Stimulated activated CD4-positive, alpha-beta T cell treated with anti-CD3 and anti-CD28 coated beads, Interleukin-15, amount 100 ng/mL, for 48 hours (primary cell): ENCODE data around the gene PLIN1.
A peak's percentile ranks its signal among the peaks of the same experiment; 100 is the strongest.

Source experiments
- DNase-seq, 2 donors: peaks; one replicate each; pipeline ENCODE4 v3.0.0-alpha.2; 2020; ENCODE audit warnings: low read depth in 2 of 2

The PLIN1 gene

DNA sequence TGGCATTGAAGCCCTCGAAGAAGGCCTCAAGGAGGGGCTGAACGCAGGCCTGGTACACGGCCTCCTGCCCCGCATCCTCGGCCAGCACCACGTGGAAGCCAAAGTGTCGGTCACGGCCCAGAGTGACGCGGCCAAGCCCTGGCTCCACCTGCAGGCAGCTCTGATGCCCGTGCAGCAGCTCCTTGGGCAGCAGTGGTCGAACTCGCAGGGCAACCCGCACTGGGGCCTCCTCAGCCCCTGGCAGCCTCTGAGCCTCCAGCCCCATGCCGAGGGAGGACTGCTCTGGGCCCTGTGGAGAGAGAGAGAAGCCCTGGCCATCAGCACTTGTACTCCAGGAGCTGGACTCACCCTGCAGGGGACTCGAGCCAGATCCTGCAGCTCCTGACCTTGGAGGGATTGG is 26.5 kb downstream of the PLIN1 start:
- no peak for DNase-seq

DNA sequence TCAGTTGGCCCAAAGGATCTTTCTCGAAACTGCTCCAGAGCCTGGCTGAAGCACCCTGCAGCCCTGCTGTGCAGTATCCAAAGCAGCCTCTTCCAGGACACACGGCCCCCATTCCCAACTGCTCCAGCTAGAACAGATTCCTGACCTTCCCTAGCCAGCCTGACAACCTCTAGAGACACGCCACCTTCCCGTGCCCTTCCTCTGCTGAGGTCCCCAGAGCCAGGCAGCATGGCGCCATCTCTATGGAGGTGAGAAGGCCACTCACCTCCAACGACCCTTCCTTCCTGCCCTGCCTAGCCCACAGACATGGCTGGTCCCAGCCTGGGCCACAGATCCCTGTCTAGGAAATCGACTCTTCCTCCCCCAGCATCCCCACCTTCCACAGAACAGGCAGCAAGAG is 27.0 kb downstream of the PLIN1 start:
- DNase-seq: no peak

DNA sequence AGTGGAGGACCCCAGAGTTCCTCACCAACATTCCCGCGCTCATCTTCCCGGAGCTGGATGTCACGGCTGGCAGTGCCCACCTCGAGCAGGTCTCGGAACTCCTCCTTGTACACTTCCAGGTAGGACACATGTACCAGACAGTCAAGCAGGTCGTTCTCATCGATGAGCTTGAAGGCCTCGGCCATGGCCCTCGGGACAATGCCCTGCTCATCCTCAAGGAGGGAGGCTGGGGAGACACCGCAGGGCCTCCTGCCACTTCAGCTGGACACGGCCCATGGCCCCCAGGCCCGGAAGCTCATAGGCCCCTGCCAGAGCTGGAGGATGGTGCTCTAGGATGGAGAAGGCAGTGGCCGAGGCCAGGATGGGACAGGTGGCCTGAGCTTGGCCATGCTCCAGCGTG is 29.5 kb downstream of the PLIN1 start:
- DNase-seq: no peak

DNA sequence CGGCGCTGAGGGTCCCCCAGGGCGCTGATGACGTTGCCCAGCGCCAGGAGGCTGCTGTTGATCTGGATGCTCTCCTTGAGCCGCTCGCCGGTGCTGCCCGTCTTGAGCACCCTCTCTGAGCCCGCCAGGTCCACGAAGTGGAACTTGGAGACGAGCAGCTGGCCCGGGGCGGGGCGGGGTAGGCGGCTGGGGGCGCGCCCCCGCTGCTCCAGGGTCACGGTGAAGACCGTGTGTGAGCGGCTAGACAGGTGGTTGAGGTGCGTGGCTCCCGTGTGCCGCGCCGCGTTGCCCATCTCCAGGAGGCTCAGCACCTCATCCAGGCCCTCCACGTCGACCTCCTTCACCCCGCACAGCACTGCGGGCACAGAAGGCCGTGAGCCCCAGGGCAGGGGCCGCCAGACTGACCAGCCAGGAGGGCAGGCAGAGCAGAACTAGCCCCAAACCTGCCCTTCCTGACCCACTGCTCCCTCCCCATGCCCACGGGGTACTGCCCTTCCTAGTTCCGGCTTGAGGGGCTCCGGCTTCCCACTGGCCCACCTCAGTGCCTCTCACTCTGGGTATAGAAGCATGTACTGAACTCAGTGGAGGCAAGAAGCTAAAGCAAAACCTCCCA is 30.0 kb downstream of the PLIN1 start:
- DNase-seq: no peak

DNA sequence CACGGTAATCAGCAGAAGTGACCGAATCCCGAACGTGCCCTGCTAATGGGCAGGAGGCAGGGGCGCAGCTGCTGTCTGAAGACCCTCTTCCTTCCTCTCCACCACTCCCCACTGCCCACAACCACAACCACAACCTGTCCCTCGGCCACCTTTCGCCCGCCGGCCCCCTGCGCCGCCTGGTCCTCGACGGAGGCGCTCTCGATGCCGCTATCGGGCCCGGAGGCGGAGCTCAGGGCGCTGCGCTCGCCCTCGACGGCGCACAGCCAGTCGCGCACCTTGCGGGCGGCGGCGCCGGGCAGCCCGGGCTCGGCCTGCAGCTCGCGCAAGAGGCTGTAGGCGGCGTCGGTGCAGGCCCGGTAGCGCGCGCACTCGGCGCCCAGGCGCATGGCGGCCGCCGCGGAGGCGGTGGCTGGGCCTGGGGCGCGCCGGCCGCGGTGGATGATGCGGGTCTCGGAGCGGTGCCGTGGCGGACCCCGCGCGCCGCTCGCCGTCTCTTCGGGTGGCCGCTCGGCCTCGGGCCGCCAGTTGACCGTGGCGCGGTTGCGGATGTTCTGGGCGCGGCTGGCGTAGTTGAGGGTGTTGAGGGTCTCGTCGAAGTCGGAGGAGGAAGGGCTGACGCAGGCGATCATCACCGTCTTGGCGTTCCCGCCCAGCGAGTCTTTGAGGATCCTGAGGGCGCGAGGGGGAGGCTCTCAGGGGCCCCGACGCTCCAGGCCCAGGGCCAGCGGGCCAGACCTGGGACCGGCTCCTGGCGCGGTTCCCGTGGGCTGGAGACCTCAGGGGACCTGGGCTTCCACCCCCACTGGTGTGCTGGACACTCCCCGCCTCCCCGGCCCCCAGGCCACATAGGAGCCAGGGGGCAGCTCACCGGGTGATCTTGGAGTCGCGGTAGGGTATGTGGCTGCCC is 30.8 kb downstream of the PLIN1 start:
- no peak for DNase-seq

DNA sequence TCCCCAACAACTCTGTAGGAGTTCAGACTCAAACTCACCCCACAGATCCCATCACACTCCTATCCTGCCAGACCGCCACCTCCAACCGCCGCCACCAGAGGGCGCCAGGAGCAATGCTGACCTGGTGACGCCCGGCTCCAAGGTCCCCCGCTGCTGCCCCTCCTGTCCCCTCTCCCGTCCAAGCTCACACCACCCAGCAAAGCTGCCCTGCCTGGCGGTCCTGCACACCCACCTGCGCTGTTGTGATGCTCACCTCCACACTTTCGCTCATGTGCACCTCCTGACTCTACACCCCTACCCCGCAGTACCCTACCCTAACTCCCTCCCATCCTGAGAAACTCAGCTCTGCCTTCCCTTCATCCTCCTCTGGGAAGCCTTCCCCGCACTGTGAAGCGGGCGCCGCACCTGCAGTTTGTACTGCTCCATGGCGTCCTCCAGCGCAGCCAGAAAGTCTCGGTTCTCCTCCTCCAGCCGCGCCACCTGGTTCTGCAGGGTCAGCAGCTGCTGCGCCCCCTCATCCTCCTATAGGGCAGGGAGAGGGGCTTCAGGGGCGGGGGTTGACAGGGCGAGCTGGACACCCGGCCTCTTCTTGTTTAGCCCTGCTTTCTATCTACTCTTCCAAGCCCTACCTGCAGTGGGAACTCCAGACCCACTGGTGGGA is 31.8 kb downstream of the PLIN1 start:
- DNase-seq: peak; percentile 43 to 65

DNA sequence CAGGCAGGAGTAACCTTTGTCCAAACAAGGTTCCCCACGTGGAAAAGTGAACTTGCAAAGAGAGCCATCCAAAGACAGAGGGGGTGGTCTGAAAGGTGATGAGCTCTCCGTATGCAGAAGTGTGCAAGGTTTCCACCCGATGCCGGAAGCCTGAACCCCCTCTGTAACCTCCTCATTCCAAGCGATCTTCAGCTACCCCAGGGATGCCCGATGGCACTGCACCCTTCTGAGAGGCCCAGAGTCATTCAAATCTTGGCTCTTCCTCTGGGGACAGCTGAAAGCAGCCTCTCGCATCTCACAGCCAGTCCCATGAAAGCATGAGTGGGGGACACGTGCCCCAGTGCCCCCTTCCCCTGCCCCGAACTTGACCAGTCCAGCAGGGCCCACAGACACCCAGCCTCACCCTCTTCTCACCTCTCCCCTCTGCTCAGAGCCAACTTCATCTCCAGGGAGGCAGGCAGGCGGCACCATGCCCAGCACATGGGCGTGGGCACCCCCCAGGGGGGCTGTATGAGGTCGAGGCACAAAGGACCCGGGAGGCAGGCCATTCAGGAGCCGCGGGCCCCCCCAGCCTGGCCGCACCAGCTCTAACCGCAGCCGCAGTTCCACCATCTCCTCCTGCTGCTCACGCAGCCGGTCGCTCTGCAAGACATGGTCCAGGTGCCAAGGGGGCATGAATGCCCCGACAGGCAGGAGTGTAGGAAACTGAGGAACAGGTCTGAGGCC is 32.6 kb downstream of the PLIN1 start:
- DNase-seq: no peak

DNA sequence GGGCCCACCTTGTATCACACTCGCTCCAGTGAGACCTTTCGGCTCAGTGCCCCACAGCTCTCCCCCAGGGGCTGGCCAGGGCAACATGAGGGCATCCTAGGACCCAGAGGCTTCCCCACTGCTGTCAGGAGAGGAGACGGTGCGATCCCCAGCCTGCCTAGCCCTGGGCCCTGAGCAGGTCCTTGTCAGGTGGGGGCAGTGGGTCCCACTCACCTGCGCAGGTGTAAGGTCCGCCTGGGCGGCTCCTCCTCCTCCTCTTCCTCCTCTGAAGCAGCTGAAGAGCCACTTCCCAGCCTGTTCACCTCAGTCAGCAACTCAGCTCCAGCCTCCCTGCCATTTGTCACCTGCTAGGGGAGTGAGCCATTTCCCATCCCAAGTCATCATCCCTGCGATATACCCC is 33.5 kb downstream of the PLIN1 start:
- DNase-seq: no peak

DNA sequence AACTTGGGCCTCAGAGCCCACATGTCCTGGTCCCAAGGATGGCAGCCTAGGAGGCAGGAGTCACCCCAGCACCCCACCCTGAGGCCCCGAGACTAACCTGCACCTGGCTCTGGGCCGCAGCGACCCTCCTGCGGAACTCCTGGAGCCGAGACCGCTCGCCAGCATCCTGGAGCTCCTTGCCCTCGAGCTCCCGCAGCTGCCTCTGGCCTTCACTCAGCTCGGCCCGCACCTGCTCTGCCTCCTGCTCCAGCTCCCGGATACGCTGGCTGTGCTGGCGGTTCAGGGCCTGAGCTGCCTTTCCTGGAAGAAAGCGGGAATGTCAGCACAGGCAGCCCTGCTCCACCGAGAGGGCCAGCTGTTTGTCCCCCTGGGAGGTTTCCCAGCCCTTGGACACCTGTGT is 37.1 kb downstream of the PLIN1 start:
- DNase-seq: no peak

DNA sequence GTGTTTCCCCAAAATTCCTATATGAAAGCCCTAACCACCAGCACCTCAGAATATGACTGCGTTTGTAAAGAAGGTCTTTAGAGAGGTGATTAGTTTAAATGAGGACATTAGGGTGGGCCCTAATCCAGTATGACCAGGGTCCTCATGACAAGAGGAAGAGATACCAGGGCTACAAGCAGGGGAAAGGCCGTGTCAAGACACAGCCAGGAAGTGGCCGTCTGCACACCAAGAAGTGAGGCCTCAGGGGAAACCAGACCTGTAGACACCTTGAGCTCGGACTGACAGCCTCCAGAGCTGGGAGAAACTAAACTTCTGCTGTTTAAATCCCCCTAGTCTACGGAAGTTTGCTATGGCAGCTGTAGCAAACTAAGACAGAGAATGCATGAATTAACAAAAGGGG is 38.1 kb downstream of the PLIN1 start:
- DNase-seq: no peak

DNA sequence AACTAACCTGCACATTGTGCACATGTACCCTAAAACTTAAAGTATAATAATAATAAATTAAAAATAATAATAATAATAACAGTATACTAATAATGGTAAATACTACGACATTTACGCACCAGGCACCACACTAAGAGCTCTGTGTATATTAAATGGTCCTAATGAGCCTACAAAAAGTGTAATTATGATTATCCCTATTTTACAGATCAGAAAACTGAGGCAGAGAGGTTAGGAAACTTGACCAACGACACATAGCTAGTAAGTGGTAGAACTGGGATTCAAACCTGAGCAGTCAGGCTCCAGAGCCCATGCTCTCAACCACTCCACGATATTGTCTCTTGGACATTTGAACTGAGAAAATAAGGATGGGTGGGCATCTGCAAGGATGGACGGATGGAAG is 38.9 kb downstream of the PLIN1 start:
- DNase-seq: no peak

DNA sequence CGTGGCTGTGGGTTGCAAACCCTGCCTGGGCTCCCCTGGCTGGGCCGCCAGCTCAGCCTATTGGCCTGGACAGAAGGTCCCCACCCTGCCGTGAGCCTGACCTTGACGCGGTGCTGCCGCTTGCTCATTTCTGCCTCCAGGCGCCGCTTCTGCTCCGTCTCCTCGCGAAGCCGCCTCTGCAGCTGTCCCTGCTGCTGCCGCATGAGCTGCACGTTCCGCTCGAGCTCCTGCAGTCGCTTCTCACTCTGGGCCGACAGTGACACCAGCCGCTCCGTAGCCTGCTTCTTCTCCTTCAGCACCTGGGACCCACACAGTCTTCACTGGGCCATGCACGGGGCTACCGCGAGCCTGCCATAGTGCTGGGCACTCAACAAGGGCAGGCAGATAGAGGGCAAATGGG is 45.6 kb downstream of the PLIN1 start:
- DNase-seq: no peak

DNA sequence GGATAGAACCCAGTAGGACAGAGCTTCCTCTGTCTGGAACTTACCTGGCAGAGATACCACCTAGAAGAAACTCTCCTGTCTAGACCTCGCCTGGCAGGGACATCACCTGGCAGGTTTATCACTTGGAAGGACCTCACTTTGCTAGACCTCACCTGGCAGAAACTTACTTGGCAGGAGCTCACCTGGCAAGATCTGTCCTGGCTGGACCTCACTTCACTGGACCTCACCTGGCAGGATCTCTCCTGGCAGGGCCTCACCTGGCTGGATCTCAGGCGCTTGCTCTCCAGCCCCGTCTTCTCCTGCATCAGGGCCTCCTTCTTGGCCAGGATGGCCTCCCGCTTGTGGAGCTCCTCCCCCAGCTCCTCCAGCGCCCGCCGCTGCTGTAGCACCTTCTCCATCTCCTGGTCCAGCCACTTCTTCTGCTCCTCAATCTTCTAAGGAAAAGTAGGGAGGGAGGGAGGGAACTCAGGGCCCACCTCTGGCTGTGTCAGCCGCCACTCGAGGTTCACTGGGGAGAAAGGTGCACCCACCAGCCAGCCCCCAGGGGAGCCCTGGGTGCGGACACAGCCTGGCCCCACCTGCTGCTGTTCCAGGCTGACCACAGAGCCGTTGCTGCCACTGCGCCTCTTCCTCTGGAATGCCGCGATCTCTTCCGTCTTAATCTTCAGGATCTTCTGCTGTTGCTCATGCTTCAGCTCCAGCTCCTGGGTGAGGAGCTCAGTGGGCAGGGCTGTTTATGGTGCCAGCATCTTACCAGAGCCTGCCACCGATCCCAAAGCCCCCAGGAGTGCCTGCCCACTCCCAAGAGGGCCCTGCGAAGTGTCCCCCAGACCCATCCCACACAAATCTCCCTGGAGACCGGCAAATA is 46.4 kb downstream of the PLIN1 start:
- no peak for DNase-seq

DNA sequence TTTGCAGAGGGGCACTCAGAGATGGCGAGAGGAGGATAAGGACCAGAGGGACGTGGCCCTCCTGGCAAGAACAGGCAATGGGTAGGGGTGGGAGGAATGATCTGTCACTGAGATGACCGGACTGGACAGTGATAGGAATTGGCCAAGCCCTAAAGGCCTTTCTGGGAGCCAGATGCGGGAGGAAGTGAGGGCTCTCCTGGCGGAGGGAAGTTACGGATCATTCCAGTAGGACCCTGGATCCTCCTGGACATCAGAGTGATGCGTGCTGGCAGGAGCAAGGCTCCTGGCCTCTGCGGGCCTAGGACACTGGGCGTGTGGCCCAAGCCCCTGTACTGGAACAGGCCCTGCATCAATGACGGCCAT is 47.3 kb downstream of the PLIN1 start:
- no peak for DNase-seq

DNA sequence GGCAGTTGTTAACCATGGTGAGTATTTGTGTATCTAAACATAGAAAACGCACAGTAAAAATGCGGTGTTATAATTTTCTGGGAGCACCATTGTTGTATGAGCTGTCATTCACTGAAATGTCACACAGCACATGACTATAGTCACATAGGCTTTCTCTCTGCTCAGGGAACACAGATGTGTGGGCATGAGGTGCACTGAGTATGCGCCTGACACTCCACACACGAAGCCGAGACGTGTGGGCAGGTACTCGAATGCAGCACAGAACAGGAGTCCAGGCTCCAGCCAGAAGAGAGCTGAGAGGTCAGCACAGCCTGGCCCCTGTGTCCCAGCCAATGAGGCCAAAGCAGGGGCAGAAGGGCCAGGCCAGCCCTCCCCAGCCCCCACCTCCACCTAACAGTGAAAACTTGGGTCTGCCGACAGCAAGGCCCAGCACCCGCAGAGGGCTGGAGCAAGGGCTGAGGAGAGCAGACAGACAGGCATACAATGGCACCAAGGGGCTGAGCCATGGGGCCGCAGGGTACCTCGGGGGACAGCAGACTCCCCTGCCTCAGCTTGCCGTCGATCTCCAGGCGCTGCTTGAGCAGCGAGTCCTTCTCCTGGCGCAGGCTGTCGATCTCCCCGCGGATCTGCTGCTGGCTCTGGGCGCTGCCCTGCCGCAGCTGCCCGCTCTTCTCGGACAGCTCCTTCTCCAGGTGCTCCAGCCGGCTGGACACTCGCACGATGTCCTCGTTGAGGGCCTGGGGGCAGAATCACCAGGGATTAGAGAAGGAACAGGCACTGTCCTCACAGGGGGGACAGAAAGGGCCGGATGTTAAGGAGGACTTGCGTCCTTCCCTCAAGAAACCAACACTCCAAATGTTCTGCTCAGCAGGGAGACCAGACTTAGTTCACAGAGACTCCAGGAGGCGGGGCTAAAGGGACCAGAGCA is 47.9 kb downstream of the PLIN1 start:
- no peak for DNase-seq

DNA sequence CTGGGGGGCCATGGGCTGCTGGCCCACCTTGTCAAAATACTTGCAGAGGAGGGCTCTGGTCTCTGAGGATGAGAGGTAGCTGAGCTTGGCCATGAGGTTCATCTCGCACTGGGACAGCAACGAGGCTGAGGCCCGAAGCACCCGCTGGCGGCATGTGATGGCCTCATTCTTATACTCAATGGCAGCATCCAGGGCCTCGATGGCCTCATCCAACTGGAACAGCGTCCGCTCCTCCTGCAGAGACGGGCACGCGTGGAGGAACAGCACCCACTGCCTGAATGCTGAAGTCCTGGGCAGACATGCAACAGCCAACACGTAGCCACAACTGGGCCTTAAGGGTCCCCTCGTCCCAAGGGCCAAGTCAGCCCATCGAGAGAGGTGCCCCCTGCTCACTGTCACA is 48.9 kb downstream of the PLIN1 start:
- no peak for DNase-seq

DNA sequence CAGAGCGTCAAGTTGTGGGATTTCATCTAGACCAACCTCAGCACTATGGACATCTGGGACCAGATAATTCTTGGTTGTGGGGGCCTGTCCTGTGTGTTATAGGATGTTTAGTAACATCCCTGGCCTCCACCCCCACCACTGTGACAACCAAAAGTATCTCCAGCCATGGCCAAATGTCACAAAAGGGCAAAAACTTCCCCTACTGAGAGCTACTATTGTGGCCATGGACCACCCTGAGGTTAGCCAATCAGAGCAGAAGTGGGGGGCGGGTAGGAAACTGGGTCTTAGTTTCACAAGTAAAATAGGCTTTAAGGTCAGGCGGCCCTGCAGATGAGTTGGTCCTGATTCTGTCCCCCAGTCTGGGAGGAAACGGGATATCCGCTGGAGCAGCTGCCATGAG is 49.3 kb downstream of the PLIN1 start:
- DNase-seq: no peak

DNA sequence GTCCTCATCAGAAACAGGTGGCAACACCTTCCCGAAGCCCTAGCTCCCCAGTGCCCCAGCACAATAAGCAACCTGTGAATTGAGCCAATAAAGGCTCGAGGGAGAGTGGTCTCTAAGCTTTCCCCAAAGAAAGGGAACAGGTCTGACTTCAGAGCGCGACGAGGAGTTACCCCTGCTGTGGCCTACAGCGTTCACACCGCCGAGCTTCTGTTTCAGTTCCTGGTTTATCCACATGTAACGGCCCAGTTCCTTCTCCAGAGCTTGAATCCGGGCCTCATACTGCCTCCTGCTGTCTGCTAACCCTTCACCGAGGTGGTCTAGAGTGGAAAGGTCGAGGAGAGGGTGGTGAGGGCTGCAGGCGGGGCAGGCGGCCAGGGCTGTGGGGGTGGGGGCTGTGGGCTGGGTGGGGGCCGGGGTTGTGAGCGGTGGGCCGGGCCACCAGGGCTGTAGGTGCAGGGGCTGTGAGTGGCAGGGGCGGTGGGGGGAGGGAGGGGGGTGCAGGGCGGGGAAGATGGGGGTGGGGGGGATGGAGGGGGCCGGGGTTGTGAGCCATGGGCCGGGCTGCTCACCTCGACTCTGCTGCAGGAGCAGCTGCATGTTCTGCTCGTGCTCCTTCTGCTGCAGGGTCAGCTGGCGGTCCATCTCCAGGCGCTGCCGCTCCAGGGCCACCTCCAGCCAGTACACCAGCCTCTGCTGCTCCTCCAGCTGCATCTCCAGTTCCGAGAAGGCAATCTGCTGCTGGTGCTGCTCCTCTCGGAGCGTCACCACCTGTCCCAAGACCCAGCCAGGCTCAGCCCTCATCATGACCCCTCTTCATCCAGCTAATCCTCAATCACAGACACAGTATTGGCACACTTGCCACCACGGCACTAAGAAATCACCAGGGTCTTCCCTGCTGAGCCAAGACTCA is 50.1 kb downstream of the PLIN1 start:
- DNase-seq: no peak

DNA sequence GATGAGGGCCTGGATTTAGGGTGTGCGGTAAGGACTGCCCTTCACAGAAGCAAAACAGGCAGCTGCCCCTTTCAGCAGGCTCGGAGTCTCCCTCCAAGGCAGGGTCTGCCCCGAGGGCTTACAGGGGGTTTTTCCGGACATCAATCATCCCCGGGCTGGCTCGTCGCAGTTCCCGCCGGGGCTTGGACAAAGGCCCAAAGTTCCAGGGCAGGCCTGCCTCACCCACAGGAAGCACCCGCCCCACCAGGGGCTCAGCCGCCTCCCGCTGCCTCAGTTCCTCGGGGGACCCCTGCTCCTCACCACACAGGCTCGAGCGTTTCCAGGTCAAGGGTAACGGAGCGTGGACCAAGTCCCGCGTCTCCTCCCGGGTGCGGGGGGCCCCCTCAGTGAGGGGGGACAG is 50.9 kb downstream of the PLIN1 start:
- no peak for DNase-seq
